K562 (cell line): Measurements from ENCODE around the gene PCDHGA7. TPM values are rescaled to one million over a fixed set of nuclear protein-coding genes. Genes with fewer than 3 reads are reported as not detected.
A peak's percentile ranks its signal among the peaks of the same experiment; 100 is the strongest.

ENCODE experiments used
- ATAC-seq: fragments of 200-7000 bp; cut with Tn5 transposase; 3 replicates; pipeline ENCODE4 v1.9.1; 2020; ENCODE audit warnings: moderate library complexity
- BruUV-seq: library from RNA; stranded (reverse); fragments of 400-500 nt; replicated peaks from 2 replicates; lab custom pipeline; 2021; lab: Mats Ljungman, UMichigan
- CTCF ChIA-PET: fragments of 300-600 bp; formaldehyde crosslinking; extraction: SDS; loops from one replicate; lab custom pipeline; 2021; ENCODE audit warnings: low intra/inter-chr PET ratio; lab: Yijun Ruan, JAX
- POLR2A ChIA-PET: fragments of 300-600, 350-650 bp; sonication (Branson Sonifier 250); formaldehyde crosslinking; extraction: SDS; loops from one replicate; lab custom pipeline; 2021; ENCODE audit warnings: antibody characterized with exemption, inconsistent platforms; lab: Yijun Ruan, JAX
- DNase-seq, 4 experiments: peaks; one replicate each; pipeline versions ENCODE4 v3.0.0 to v3.0.0-alpha.2; 2011 to 2018; ENCODE audit warnings: low spot score in 3 of 4, mixed read lengths in 3 of 4; ENCODE audit errors: extremely low read depth in 1 of 4
- FAIRE-seq: peaks from 2 replicates; lab custom pipeline; 2011; peaks lifted over from hg19 to GRCh38; lab: Jason Lieb, UNC
- H2AFZ ChIP-seq: 2 replicates; pipeline ENCODE4 v1.6.0; 2011; ENCODE audit warnings: low read depth, low read length, control low read depth, inconsistent platforms
- H3K27ac ChIP-seq: fragments of 200-600 bp; 3 replicates; pipeline ENCODE4 v1.8.0; 2011; ENCODE audit warnings: low read depth, mild to moderate bottlenecking, control low read depth, inconsistent platforms, low read length, moderate library complexity, mixed read lengths; ENCODE audit errors: extremely low read depth
- H3K27me3 ChIP-seq, 2 experiments: fragments of 300-600 bp in 1 of 2; 2 replicates in 1 of 2; 3 replicates in 1 of 2; pipeline versions ENCODE4 v1.6.0 to v1.8.0; 2011; ENCODE audit warnings: inconsistent platforms in 2 of 2, low read length in 2 of 2, mild to moderate bottlenecking in 1 of 2, mixed read lengths in 1 of 2, moderate library complexity in 1 of 2; ENCODE audit not compliant: control insufficient read depth in 2 of 2, insufficient read depth in 2 of 2
- H3K36me3 ChIP-seq: fragments of 300-600 bp; 3 replicates; pipeline ENCODE4 v1.8.0; 2011; ENCODE audit warnings: mild to moderate bottlenecking, low read length, inconsistent platforms; ENCODE audit not compliant: control insufficient read depth, insufficient read depth
- H3K4me1 ChIP-seq, 2 experiments: fragments of 200-600 bp in 1 of 2; replicated peaks in 1 of 2; 2 replicates in 1 of 2; 3 replicates in 1 of 2; pipeline versions ENCODE4 v1.5.1 to v1.8.0; 2011; ENCODE audit warnings: inconsistent platforms in 2 of 2, low read length in 2 of 2, mild to moderate bottlenecking in 1 of 2, mixed read lengths in 1 of 2, moderate library complexity in 1 of 2; ENCODE audit not compliant: control insufficient read depth in 2 of 2, insufficient read depth in 2 of 2
- H3K4me2 ChIP-seq: 2 replicates; pipeline ENCODE4 v1.6.1; 2011; ENCODE audit warnings: low read length, control low read depth, inconsistent platforms, mixed read lengths; ENCODE audit not compliant: insufficient read depth
- H3K4me3 ChIP-seq: fragments of 200-600 bp; sonication (generic), shearing (Covaris generic); 2 replicates; pipeline ENCODE4 v1.5.1; 2016; ENCODE audit warnings: control low read depth, inconsistent platforms
- H3K79me2 ChIP-seq: fragments of 200-600 bp; 3 replicates; pipeline ENCODE4 v1.8.0; 2011; ENCODE audit warnings: low read length, inconsistent platforms; ENCODE audit not compliant: control insufficient read depth, insufficient read depth
- H3K9ac ChIP-seq, 2 experiments: 2 replicates each; pipeline versions ENCODE4 v1.6.0 to v1.6.1; 2011; ENCODE audit warnings: low read depth in 2 of 2, low read length in 2 of 2, control low read depth in 1 of 2, inconsistent platforms in 1 of 2, mild to moderate bottlenecking in 1 of 2, mixed read lengths in 1 of 2; ENCODE audit not compliant: insufficient read depth in 1 of 2
- H3K9me1 ChIP-seq: one replicate; pipeline ENCODE4 v1.6.0; 2011; ENCODE audit warnings: inconsistent platforms, mild to moderate bottlenecking, low read length, moderate library complexity; ENCODE audit not compliant: control insufficient read depth, insufficient read depth
- H3K9me3 ChIP-seq: replicated peaks from 2 replicates; pipeline ENCODE4 v1.5.1; 2011; ENCODE audit warnings: low read depth, low read length, inconsistent platforms; ENCODE audit not compliant: control insufficient read depth, insufficient read depth
- H4K20me1 ChIP-seq: replicated peaks from 2 replicates; pipeline ENCODE4 v1.6.1; 2011; ENCODE audit warnings: low read length, inconsistent platforms, mixed read lengths; ENCODE audit not compliant: control insufficient read depth, insufficient read depth
- SMAD4 ChIP-seq: fragments of 250-450 bp; sonication (Bioruptor Pico); conservative IDR thresholded peaks from 2 replicates; pipeline ENCODE4 v1.8.0; 2021; ENCODE audit warnings: inconsistent platforms, mild to moderate bottlenecking, moderate library complexity
- ZNF75A ChIP-seq: fragments of 450-650 bp; formaldehyde crosslinking; IDR thresholded peaks from 2 replicates; pipeline ENCODE4 v1.4.0; 2020; ENCODE audit warnings: mild to moderate bottlenecking
- WGBS: fragments of 100-300 bp; shearing (Covaris generic); methylation state at CpG from one replicate; pipeline ENCODE4 v1.1.6; 2016; ENCODE audit warnings: low coverage, mixed read lengths; ENCODE audit not compliant: insufficient coverage; ENCODE audit errors: missing lambda C conversion rate; 5-methylcytosine and 5-hydroxymethylcytosine counted together
- in situ Hi-C: fragments of 300-500 bp; cut with MboI; formaldehyde crosslinking; loops from 4 replicates; pipeline ENCODE4 v1.15.0; 2018; ENCODE audit warnings: inconsistent platforms, mixed read lengths
- intact Hi-C: fragments of 100-400 bp; cut with micrococcal nuclease; formaldehyde crosslinking; loops from 2 replicates; pipeline ENCODE4 v1.14.2; 2022
- polyA plus RNA-seq, 8 experiments: library from polyadenylated mRNA; depleted of rRNA in 4 of 8; stranded (reverse) in 5 of 8; unstranded in 3 of 8; fragments of >200 nt; fragmentation: Nextera tagmentation in 2 of 8; fragmentation: Illumina TruSeq in 1 of 8; extraction: Ambion mirVana in 2 of 8; extraction: Trizol in 1 of 8; gene quantifications; 2 replicates each; pipeline versions ENCODE4 v1.2.1 to v1.2.3, GENCODE V29; 2011 to 2014; ENCODE audit warnings: inconsistent platforms in 1 of 8, missing spikeins in 1 of 8
- total RNA-seq, 7 experiments: library from RNA; depleted of rRNA in 6 of 7; stranded (reverse); fragments of >200 nt in 6 of 7; fragmentation: Illumina TruSeq in 2 of 7; extraction: Trizol in 2 of 7; gene quantifications; 2 replicates each; pipeline versions ENCODE4 v1.2.1 to v1.2.3, GENCODE V29; 2011 to 2021; ENCODE audit warnings: low replicate concordance in 1 of 7

The PCDHGA7 gene
- total and polyA plus RNA-seq, 9 of the 15 experiments (the other 6 are each of a cell fraction or from before 2014, with no cell fraction given), result 0.03 to 0.11 (median 0.06) TPM; not detected in 5

DNA sequence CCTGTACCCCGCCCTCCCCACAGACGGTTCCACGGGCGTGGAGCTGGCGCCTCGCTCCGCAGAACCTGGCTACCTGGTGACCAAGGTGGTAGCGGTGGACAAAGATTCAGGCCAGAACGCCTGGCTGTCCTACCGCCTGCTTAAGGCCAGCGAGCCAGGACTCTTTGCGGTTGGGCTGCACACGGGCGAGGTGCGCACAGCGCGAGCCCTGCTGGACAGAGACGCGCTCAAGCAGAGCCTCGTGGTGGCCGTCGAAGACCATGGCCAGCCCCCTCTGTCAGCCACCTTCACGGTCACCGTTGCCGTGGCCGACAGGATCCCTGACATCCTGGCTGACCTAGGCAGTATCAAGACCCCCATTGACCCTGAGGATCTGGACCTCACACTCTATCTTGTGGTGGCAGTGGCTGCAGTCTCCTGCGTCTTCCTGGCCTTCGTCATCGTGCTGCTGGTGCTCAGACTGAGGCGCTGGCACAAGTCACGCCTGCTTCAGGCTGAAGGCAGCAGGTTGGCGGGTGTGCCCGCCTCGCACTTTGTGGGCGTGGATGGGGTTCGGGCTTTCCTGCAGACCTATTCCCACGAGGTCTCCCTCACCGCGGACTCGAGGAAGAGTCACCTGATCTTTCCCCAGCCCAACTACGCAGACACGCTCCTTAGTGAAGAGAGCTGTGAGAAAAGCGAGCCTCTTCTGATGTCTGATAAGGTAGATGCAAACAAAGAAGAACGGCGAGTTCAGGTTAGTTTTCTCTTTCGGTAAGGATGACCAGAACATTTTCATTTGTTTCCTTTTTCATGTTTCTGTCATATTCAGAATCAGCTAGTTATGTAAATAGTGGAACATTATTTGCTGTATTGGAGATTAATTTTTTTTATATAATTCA, 16.3 kb upstream of the PCDHGA7 start:
- H3K36me3 ChIP-seq, result no peaks in the 10 kb centered on the region
- in situ Hi-C loops (no loop called here), intact Hi-C loops (no loop called here)
- no peak overlapping the region for H3K27ac ChIP-seq
- no TSS peak for BruUV-seq
- peaks cover 16 to 41% of the 10 kb centered on the region in 2 experiments for H3K27me3 ChIP-seq
- no peaks in the 10 kb centered on the region for H3K9me1 ChIP-seq
- no peak overlapping the region for H2AFZ ChIP-seq
- FAIRE-seq (no peak), DNase-seq (no peak), ATAC-seq (no peak)
- H3K4me3 ChIP-seq, result no peak overlapping the region
- H4K20me1 ChIP-seq, result no peaks in the 10 kb centered on the region
- 5% methylated on average over 40 of the region's 46 CpGs for WGBS
- H3K79me2 ChIP-seq, result no peaks in the 10 kb centered on the region
- peaks cover 0 to 12% of the 10 kb centered on the region in 2 experiments; a peak in 1 of 5 replicates for H3K4me1 ChIP-seq
- no peaks in the 10 kb centered on the region for H3K9me3 ChIP-seq
- 0 out of 4 replicates have a peak overlapping the region, but pooled peaks of 1 of the 2 experiments have one; percentile 20 for H3K9ac ChIP-seq
- TF ChIP-seq SMAD4 (CRISPR knock-in tag), result no peak
- TF ChIP-seq ZNF75A (CRISPR knock-in tag), result 0 out of 2 replicates have a peak, but pooled peaks have one; percentile 64
- ChIA-PET CTCF (no interaction called here), POLR2A (no interaction called here)
- no peak overlapping the region for H3K4me2 ChIP-seq
